Measurements from ENCODE around the gene MOK. TPM values are rescaled to one million over a fixed set of nuclear protein-coding genes. Genes with fewer than 3 reads are reported as not detected.
A peak's percentile ranks its signal among the peaks of the same experiment; 100 is the strongest.
"Not testable (repeated sequence)": the region's sequence is repeated elsewhere in the genome, so short reads cannot be mapped to it uniquely, and the experiment has no call there.

Gene MOK
- total RNA-seq, 4 donors from 2014 or later, result 38.6 to 57.7 (median 45.2) TPM

GRCh38 chr14:102316338-102316742 is 11.4 kb upstream of the MOK start:
- peak; percentile 61 to 71 for DNase-seq
- peak overlapping the region in 2 of 3 donors; percentile 21 to 38 for H3K4me3 ChIP-seq (replicated peaks in 1 of 3)
- no peaks in the 10 kb centered on the region for H3K27me3 ChIP-seq
- H3K27ac ChIP-seq, result peak overlapping the region; percentile 59 to 95 (median 87)
- intact Hi-C loops (cut with DNase I), result loop anchor here (10.0 kb wide), 1 partner anchor 272 kb away; no protein-coding TSS in a partner anchor
- H3K36me3 ChIP-seq, result no peaks in the 10 kb centered on the region
- TF ChIP-seq POLR2A (IDR thresholded peaks at IDR 0.05), result no peak
- TF ChIP-seq CTCF (IDR thresholded peaks at IDR 0.05), result no peak
- H3K9me3 ChIP-seq, result no peaks in the 10 kb centered on the region
- WGBS, 2 donors, result 2% methylated on average over 10 of the region's 10 CpGs
- peaks cover 22 to 38% of the 10 kb centered on the region in 2 donors for H3K4me1 ChIP-seq

GRCh38 chr14:102315121-102315520 is 10.2 kb upstream of the MOK start:
- no peak for TF ChIP-seq CTCF (IDR thresholded peaks at IDR 0.05)
- TF ChIP-seq POLR2A (IDR thresholded peaks at IDR 0.05), result no peak
- no peak overlapping the region for H3K27ac ChIP-seq
- WGBS, 2 donors, result 88 to 94% methylated on average over 6 of the region's 6 CpGs
- H3K4me3 ChIP-seq (replicated peaks in 1 of 3), result no peak overlapping the region
- peaks cover 16 to 29% of the 10 kb centered on the region in 2 donors for H3K4me1 ChIP-seq
- H3K36me3 ChIP-seq, result no peaks in the 10 kb centered on the region
- DNase-seq, result no peak
- H3K27me3 ChIP-seq, result no peaks in the 10 kb centered on the region
- H3K9me3 ChIP-seq, result no peaks in the 10 kb centered on the region
- intact Hi-C loops (cut with DNase I), result loop anchor here (2.0 to 10.0 kb wide), 2 partner anchors 80 to 270 kb away; no protein-coding TSS in a partner anchor

- Histone ChIP-seq H3K9me3 (no peaks in the 10 kb centered on the region), H3K36me3 (no peaks in the 10 kb centered on the region), H3K27me3 (no peaks in the 10 kb centered on the region), H3K27ac (no peak overlapping the region), H3K4me1 (peaks cover 16 to 29% of the 10 kb centered on the region in 2 donors), H3K4me3 (replicated peaks in 1 of 3) (peak overlapping the region in 2 of 3 donors; percentile 26 to 38)
- peak; percentile 84 to 86 for DNase-seq
- TF ChIP-seq CTCF (IDR thresholded peaks at IDR 0.05) (peak; percentile 87 to 98 (median 91)), POLR2A (IDR thresholded peaks at IDR 0.05) (no peak)
- 10 to 12% methylated on average over 32 to 48 of the region's 52 CpGs for WGBS, 2 donors
- intact Hi-C loops (cut with DNase I), result loop anchor here (2.0 to 10.0 kb wide), 2 partner anchors 80 to 270 kb away; no protein-coding TSS in a partner anchor
Measured at GRCh38 chr14:102314242-102315011, 9.5 kb upstream of the MOK start.

- 93% methylated on average over 3 of the region's 3 CpGs for WGBS, 2 donors
- intact Hi-C loops (cut with DNase I), result no loop called here
- TF ChIP-seq CTCF (IDR thresholded peaks at IDR 0.05) (no peak), POLR2A (IDR thresholded peaks at IDR 0.05) (no peak)
- H3K27ac ChIP-seq, result no peak overlapping the region
- no peaks in the 10 kb centered on the region for H3K27me3 ChIP-seq
- H3K36me3 ChIP-seq, result no peaks in the 10 kb centered on the region
- H3K9me3 ChIP-seq, result no peaks in the 10 kb centered on the region
- H3K4me3 ChIP-seq (replicated peaks in 1 of 3), result no peak overlapping the region
- no peaks in the 10 kb centered on the region for H3K4me1 ChIP-seq
- DNase-seq, result no peak
Measured at GRCh38 chr14:102303664-102304063, 1.3 kb downstream of the MOK start.

GRCh38 chr14:102298303-102299070 is 6.5 kb downstream of the MOK start:
- intact Hi-C loops (cut with DNase I); H3K36me3 ChIP-seq; H3K4me3 ChIP-seq (replicated peaks in 1 of 3); H3K27ac ChIP-seq; H3K9me3 ChIP-seq; H3K27me3 ChIP-seq; DNase-seq: not testable (repeated sequence)
- 90 to 94% methylated on average over 11 to 12 of the region's 12 CpGs for WGBS, 2 donors
- peaks cover 16 to 18% of the 10 kb centered on the region in 2 donors for H3K4me1 ChIP-seq
